ENCODE results near the gene FAM53A.

Gene FAM53A

DNA sequence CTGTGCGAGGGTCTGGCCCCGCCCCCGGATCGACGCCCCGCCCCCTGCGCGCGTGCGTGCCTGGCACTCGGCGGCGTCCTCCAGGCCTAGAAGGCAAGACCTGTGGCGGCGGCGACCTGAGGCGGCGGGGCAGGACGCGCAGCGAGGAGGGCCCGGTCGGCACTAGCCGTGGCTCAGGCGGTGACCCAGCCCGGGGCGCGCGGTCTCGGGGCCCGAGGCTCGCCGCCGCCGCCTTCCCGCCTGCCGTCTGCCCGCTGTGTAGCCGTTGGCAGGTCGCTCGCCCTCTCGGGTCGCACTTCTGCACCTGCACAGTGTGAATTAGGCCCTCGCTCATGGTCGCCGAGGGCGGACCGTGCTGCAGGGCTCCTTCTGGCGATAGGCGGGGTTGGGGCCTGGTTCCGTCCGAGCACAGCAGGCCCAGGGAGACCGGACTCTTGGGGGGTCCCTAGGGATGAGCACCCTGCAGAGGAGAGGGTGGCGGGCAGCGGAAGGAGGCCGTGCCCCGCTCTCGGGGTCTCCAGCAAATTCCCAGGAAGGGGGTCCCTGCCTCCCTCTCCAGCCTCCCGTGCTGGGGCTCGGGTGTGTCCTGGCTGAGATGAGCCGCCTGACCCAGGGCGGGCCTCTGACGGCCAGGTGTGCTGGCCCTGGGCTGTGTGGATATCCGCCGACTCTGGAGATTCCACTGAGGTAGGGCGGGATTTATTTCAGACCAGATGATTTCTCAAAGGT is 557 bp upstream of the FAM53A start:
- TF ChIP-seq, protein P1, sequence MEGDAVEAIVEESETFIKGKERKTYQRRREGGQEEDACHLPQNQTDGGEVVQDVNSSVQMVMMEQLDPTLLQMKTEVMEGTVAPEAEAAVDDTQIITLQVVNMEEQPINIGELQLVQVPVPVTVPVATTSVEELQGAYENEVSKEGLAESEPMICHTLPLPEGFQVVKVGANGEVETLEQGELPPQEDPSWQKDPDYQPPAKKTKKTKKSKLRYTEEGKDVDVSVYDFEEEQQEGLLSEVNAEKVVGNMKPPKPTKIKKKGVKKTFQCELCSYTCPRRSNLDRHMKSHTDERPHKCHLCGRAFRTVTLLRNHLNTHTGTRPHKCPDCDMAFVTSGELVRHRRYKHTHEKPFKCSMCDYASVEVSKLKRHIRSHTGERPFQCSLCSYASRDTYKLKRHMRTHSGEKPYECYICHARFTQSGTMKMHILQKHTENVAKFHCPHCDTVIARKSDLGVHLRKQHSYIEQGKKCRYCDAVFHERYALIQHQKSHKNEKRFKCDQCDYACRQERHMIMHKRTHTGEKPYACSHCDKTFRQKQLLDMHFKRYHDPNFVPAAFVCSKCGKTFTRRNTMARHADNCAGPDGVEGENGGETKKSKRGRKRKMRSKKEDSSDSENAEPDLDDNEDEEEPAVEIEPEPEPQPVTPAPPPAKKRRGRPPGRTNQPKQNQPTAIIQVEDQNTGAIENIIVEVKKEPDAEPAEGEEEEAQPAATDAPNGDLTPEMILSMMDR (IDR thresholded peaks at IDR 0.05; ENCODE audit: extremely low read depth, insufficient read depth, missing control alignments), result no peak
- DNase-seq (ENCODE audit: low spot score), result no peak
- in situ Hi-C loops (cut with MboI; ENCODE audit: low pct_unique_long_range_greater_than_20kb, low sequenced_read_pairs, unreplicated experiment), result no loop called here

DNA sequence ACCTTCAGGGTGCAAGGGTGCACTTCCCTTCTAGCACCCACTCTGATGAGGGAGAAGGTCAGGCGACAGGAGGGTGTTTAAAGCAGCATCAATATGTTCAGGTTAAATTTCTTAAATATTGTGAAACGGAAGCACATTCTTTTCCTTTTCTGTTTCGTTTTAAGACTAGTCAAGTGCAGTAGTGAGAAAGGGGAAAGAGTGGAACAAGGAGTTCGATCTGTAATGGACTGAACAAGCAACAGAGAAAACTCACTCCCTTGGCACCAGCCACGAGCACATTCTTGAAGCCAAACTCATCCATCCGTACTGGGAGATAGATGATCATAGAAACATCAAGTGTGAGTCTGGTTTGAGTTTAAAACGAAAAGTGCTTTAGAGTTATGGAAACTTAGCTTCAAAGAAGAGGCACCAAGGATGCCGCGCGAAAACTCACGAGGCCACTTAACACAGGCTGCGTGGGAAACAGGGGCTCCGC is 815 bp downstream of the FAM53A start:
- TF ChIP-seq, protein P1 (IDR thresholded peaks at IDR 0.05; ENCODE audit: extremely low read depth, insufficient read depth, missing control alignments), result no peak
- in situ Hi-C loops (cut with MboI; ENCODE audit: low pct_unique_long_range_greater_than_20kb, low sequenced_read_pairs, unreplicated experiment), result no loop called here
- DNase-seq (ENCODE audit: low spot score), result peak; percentile 42

DNA sequence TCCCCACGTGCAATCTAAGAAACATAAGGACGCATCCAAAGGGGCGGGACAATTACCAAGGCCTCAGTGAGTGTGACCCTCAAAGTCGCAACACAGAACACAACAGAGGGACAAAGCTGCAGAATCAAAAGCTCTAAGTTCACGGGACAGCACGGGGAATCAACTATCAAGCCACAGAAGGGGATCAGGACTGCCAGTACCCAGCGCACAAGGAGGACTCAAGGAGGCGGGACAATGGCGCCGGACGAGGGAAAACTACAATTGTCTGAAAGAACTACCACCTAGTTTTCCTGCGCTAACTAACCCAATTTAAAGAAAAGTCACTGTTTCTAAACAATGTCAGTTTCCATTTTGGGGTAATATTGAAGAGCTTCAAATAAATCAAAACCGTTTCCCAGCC is 1.3 kb downstream of the FAM53A start:
- in situ Hi-C loops (cut with MboI; ENCODE audit: low pct_unique_long_range_greater_than_20kb, low sequenced_read_pairs, unreplicated experiment), result no loop called here
- no peak for DNase-seq (ENCODE audit: low spot score)
- TF ChIP-seq, protein P1 (IDR thresholded peaks at IDR 0.05; ENCODE audit: extremely low read depth, insufficient read depth, missing control alignments), result no peak

DNA sequence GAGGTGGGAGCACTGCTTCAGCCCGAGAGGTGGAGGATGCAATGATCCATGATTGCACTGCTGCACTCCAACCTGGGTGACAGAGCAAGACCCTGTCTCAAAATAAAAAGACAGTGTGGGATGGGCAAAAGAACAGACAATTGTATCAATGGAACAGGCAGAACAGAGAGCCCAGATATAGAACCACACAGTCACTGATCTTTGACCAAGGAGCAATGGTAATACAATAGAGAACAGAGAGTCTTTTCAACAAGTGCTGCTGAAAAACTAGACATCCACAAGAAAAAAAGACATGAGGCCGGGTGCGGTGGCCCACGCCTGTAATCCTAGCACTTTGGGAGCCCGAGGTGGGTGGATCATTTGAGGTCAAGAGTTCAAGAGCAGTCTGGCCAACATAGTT is 5.9 kb downstream of the FAM53A start:
- TF ChIP-seq, protein P1 (IDR thresholded peaks at IDR 0.05; ENCODE audit: extremely low read depth, insufficient read depth, missing control alignments), result no peak
- no peak for DNase-seq (ENCODE audit: low spot score)
- in situ Hi-C loops (cut with MboI; ENCODE audit: low pct_unique_long_range_greater_than_20kb, low sequenced_read_pairs, unreplicated experiment), result no loop called here

- TF ChIP-seq, protein P1 (IDR thresholded peaks at IDR 0.05; ENCODE audit: extremely low read depth, insufficient read depth, missing control alignments), result no peak
- in situ Hi-C loops (cut with MboI; ENCODE audit: low pct_unique_long_range_greater_than_20kb, low sequenced_read_pairs, unreplicated experiment), result no loop called here
- DNase-seq (ENCODE audit: low spot score), result no peak
These were observed 7.2 kb downstream of the FAM53A start for GRCh38 chr4:1676605-1677525.

GRCh38 chr4:1675802-1676137 is 8.3 kb downstream of the FAM53A start:
- DNase-seq (ENCODE audit: low spot score), result no peak
- TF ChIP-seq, protein P1 (IDR thresholded peaks at IDR 0.05; ENCODE audit: extremely low read depth, insufficient read depth, missing control alignments), result no peak
- in situ Hi-C loops (cut with MboI; ENCODE audit: low pct_unique_long_range_greater_than_20kb, low sequenced_read_pairs, unreplicated experiment), result no loop called here

Measured in GM13977 (cell line).